ENCODE measurements around the gene PAXX.

The PAXX gene

GRCh38 chr9:136991993-136992818 is at the start of gene PAXX:
TSS of gene PAXX (plus strand) at chr9:136992422. CDS start at chr9:136992444, 22 bp downstream.
- DNase-seq (ENCODE audit: extremely low read depth in 1 of 2, low read depth in 1 of 2): peak; percentile 71 to 93

- DNase-seq (ENCODE audit: extremely low read depth in 1 of 2, low read depth in 1 of 2): no peak
These were observed 49.4 kb upstream of the PAXX start for GRCh38 chr9:136942881-136943230.

GRCh38 chr9:136943291-136944211 is 48.7 kb upstream of the PAXX start:
- DNase-seq (ENCODE audit: extremely low read depth in 1 of 2, low read depth in 1 of 2): no peak

- DNase-seq (ENCODE audit: extremely low read depth in 1 of 2, low read depth in 1 of 2): no peak
These were observed 48.1 kb upstream of the PAXX start for GRCh38 chr9:136944212-136944518.

GRCh38 chr9:136944519-136945332 is 47.5 kb upstream of the PAXX start, which contains the start of the genes C8G and FBXW5:
TSS of gene C8G (plus strand) at chr9:136945243. CDS start at chr9:136945321, 78 bp downstream.
TSS of gene FBXW5 (minus strand) at chr9:136944738. CDS start at chr9:136944083, 655 bp downstream.
- DNase-seq (ENCODE audit: extremely low read depth in 1 of 2, low read depth in 1 of 2): peak; percentile 75 to 90

GRCh38 chr9:136945333-136946227 is 46.6 kb upstream of the PAXX start:
- DNase-seq (ENCODE audit: extremely low read depth in 1 of 2, low read depth in 1 of 2): no peak

- DNase-seq (ENCODE audit: extremely low read depth in 1 of 2, low read depth in 1 of 2): no peak
These were observed 45.8 kb upstream of the PAXX start for GRCh38 chr9:136946228-136947027.

- no peak for DNase-seq (ENCODE audit: extremely low read depth in 1 of 2, low read depth in 1 of 2)
These were observed 45.0 kb upstream of the PAXX start for GRCh38 chr9:136947028-136947891.

- DNase-seq (ENCODE audit: extremely low read depth in 1 of 2, low read depth in 1 of 2): no peak
These were observed 44.2 kb upstream of the PAXX start for GRCh38 chr9:136947955-136948510.

- no peak for DNase-seq (ENCODE audit: extremely low read depth in 1 of 2, low read depth in 1 of 2)
These were observed 42.9 kb upstream of the PAXX start for GRCh38 chr9:136949239-136949816.

- peak; percentile 95 for DNase-seq (ENCODE audit: extremely low read depth in 1 of 2, low read depth in 1 of 2)
These were observed 42.2 kb upstream of the PAXX start for GRCh38 chr9:136949817-136950655.

- DNase-seq (ENCODE audit: extremely low read depth in 1 of 2, low read depth in 1 of 2): no peak
These were observed 41.5 kb upstream of the PAXX start for GRCh38 chr9:136950656-136951276.

- DNase-seq (ENCODE audit: extremely low read depth in 1 of 2, low read depth in 1 of 2): no peak
These were observed 40.5 kb upstream of the PAXX start, which contains the start of gene LCN12 for GRCh38 chr9:136951541-136952320. TSS of gene LCN12 (plus strand) at chr9:136952273. CDS start at chr9:136952328, 55 bp downstream.

- no peak for DNase-seq (ENCODE audit: extremely low read depth in 1 of 2, low read depth in 1 of 2)
These were observed 39.8 kb upstream of the PAXX start for GRCh38 chr9:136952321-136952850.
